GM23338 (cell line): Measurements from ENCODE around the gene FKBP1B. TPM values are rescaled to one million over a fixed set of nuclear protein-coding genes. Genes with fewer than 3 reads are reported as not detected.
"Not testable (repeated sequence)": the region's sequence is repeated elsewhere in the genome, so short reads cannot be mapped to it uniquely, and the experiment has no call there.

Source experiments
- ATAC-seq: fragments of 200-7000 bp; cut with Tn5 transposase; 3 replicates; pipeline ENCODE4 v1.9.1; 2020
- DNase-seq: peaks from one replicate; pipeline ENCODE4 v3.0.0-alpha.2; 2015; ENCODE audit warnings: low spot score
- H2AFZ ChIP-seq: fragments of 200-600 bp; sonication (generic); 2 replicates; pipeline ENCODE4 v1.8.0; 2016; ENCODE audit warnings: antibody characterized with exemption, mild to moderate bottlenecking, moderate library complexity
- H3F3A ChIP-seq: fragments of 200-600 bp; sonication (generic); replicated peaks from 2 replicates; pipeline ENCODE4 v1.8.0; 2017; ENCODE audit warnings: antibody characterized with exemption, mixed run types, low read depth
- H3K27ac ChIP-seq: fragments of 200-600 bp; sonication (generic); 2 replicates; pipeline ENCODE4 v1.6.1; 2016; ENCODE audit warnings: low read depth
- H3K27me3 ChIP-seq: fragments of 200-600 bp; sonication (generic); 2 replicates; pipeline ENCODE4 v1.8.0; 2016; ENCODE audit warnings: mild to moderate bottlenecking, mixed run types, moderate library complexity; ENCODE audit not compliant: insufficient read depth
- H3K36me3 ChIP-seq: fragments of 200-600 bp; sonication (generic); 2 replicates; pipeline ENCODE4 v1.8.0; 2016; ENCODE audit warnings: mild to moderate bottlenecking; ENCODE audit not compliant: insufficient read depth
- H3K4me1 ChIP-seq: fragments of 200-600 bp; sonication (generic); 2 replicates; pipeline ENCODE4 v1.8.0; 2016; ENCODE audit warnings: mild to moderate bottlenecking, moderate library complexity; ENCODE audit not compliant: insufficient read depth
- H3K4me2 ChIP-seq: fragments of 200-600 bp; sonication (generic); 2 replicates; pipeline ENCODE4 v1.7.1; 2017; ENCODE audit warnings: mixed run types
- H3K4me3 ChIP-seq: fragments of 200-600 bp; sonication (generic); 2 replicates; pipeline ENCODE4 v1.6.1; 2016; ENCODE audit warnings: mixed run types
- H3K79me2 ChIP-seq: fragments of 200-600 bp; sonication (generic); replicated peaks from 2 replicates; pipeline ENCODE4 v1.8.0; 2017; ENCODE audit warnings: mild to moderate bottlenecking; ENCODE audit not compliant: insufficient read depth
- H3K9me2 ChIP-seq: fragments of 200-600 bp; sonication (generic); 2 replicates; pipeline ENCODE4 v1.8.0; 2017; ENCODE audit not compliant: insufficient read depth
- H4K20me1 ChIP-seq: fragments of 200-600 bp; sonication (generic); replicated peaks from 2 replicates; pipeline ENCODE4 v1.8.0; 2017; ENCODE audit warnings: mild to moderate bottlenecking; ENCODE audit not compliant: insufficient read depth
- H3K27ac Mint-ChIP-seq: 2 replicates; pipeline ENCODE4 v1.8.0; 2020; ENCODE audit warnings: inconsistent platforms, mild to moderate bottlenecking, moderate library complexity, mixed read lengths
- H3K27me3 Mint-ChIP-seq: 3 replicates; pipeline ENCODE4 v1.8.0; 2022; ENCODE audit warnings: low read depth, mild to moderate bottlenecking, moderate library complexity, mixed read lengths, inconsistent platforms; ENCODE audit not compliant: insufficient read depth, poor library complexity
- H3K36me3 Mint-ChIP-seq: 3 replicates; pipeline ENCODE4 v1.8.0; 2021; ENCODE audit warnings: low read depth, mild to moderate bottlenecking, inconsistent platforms, moderate library complexity, mixed read lengths
- H3K4me1 Mint-ChIP-seq: 3 replicates; pipeline ENCODE4 v1.8.0; 2020; ENCODE audit warnings: mild to moderate bottlenecking, inconsistent platforms, mixed read lengths
- H3K4me3 Mint-ChIP-seq: 3 replicates; pipeline ENCODE4 v1.8.0; 2021; ENCODE audit warnings: moderate library complexity, mild to moderate bottlenecking, inconsistent platforms, mixed read lengths
- H3K9me3 Mint-ChIP-seq: 3 replicates; pipeline ENCODE4 v1.8.0; 2020; ENCODE audit warnings: moderate library complexity, mild to moderate bottlenecking, inconsistent platforms, mixed read lengths
- NANOG ChIP-seq: IDR thresholded peaks from 2 replicates; pipeline ENCODE4 v1.6.1; 2016; ENCODE audit warnings: antibody characterized with exemption, borderline replicate concordance
- STAT1 ChIP-seq: IDR thresholded peaks from one replicate; pipeline ENCODE4 v1.6.1; 2016; ENCODE audit warnings: antibody characterized with exemption; ENCODE audit not compliant: unreplicated experiment
- polyA plus RNA-seq: library from polyadenylated mRNA; unstranded; fragments of >200 nt; fragmentation: Nextera tagmentation; extraction: Ambion mirVana; gene quantifications from 2 replicates; pipeline ENCODE4 v1.2.1, GENCODE V29; 2016
- total RNA-seq: library from RNA; depleted of rRNA; stranded (reverse); fragments of >200 nt; shearing (Covaris generic); gene quantifications from 2 replicates; pipeline ENCODE4 v1.2.3, GENCODE V29; 2014
- TF ChIP-seq, protein P1 (sequence below): fragments of 250-450 bp; sonication (Bioruptor Pico); IDR thresholded peaks from 2 replicates; pipeline ENCODE4 v1.5.0; 2020; ENCODE audit warnings: mild to moderate bottlenecking, moderate library complexity
- TF ChIP-seq, protein P2 (sequence below): IDR thresholded peaks from one replicate; pipeline ENCODE4 v1.6.1; 2018; ENCODE audit warnings: antibody characterized with exemption; ENCODE audit not compliant: unreplicated experiment

The FKBP1B gene
- total and polyA plus RNA-seq, 2 experiments from 2014 or later, result 48.2 to 77.1 TPM

DNA sequence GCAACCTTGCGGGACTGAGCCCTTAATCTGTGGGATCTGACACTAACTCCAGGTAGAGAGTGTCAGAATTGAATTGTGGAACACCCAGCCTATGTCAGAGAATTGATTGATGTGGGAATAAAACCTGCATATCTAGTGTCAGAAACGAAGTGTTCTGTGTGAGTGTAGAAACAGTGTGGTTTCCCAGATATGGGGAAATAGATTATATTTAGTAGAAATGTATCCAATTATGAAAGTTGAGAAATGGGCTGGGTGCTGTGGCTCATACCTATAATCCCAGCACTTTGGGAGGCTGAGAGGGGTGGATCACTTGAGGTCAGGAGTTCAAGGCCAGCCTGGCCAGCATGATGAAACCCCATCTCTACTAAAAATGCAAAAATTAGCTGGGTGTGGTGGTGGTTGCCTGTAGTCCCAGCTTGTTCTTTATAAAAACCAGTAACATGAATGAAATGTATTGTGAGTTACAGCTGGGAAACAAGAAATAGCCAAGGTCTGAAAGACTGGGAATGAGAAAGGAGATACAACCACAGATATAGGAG lies 39.3 kb downstream of the FKBP1B start (continued):
- TF ChIP-seq, protein P1, sequence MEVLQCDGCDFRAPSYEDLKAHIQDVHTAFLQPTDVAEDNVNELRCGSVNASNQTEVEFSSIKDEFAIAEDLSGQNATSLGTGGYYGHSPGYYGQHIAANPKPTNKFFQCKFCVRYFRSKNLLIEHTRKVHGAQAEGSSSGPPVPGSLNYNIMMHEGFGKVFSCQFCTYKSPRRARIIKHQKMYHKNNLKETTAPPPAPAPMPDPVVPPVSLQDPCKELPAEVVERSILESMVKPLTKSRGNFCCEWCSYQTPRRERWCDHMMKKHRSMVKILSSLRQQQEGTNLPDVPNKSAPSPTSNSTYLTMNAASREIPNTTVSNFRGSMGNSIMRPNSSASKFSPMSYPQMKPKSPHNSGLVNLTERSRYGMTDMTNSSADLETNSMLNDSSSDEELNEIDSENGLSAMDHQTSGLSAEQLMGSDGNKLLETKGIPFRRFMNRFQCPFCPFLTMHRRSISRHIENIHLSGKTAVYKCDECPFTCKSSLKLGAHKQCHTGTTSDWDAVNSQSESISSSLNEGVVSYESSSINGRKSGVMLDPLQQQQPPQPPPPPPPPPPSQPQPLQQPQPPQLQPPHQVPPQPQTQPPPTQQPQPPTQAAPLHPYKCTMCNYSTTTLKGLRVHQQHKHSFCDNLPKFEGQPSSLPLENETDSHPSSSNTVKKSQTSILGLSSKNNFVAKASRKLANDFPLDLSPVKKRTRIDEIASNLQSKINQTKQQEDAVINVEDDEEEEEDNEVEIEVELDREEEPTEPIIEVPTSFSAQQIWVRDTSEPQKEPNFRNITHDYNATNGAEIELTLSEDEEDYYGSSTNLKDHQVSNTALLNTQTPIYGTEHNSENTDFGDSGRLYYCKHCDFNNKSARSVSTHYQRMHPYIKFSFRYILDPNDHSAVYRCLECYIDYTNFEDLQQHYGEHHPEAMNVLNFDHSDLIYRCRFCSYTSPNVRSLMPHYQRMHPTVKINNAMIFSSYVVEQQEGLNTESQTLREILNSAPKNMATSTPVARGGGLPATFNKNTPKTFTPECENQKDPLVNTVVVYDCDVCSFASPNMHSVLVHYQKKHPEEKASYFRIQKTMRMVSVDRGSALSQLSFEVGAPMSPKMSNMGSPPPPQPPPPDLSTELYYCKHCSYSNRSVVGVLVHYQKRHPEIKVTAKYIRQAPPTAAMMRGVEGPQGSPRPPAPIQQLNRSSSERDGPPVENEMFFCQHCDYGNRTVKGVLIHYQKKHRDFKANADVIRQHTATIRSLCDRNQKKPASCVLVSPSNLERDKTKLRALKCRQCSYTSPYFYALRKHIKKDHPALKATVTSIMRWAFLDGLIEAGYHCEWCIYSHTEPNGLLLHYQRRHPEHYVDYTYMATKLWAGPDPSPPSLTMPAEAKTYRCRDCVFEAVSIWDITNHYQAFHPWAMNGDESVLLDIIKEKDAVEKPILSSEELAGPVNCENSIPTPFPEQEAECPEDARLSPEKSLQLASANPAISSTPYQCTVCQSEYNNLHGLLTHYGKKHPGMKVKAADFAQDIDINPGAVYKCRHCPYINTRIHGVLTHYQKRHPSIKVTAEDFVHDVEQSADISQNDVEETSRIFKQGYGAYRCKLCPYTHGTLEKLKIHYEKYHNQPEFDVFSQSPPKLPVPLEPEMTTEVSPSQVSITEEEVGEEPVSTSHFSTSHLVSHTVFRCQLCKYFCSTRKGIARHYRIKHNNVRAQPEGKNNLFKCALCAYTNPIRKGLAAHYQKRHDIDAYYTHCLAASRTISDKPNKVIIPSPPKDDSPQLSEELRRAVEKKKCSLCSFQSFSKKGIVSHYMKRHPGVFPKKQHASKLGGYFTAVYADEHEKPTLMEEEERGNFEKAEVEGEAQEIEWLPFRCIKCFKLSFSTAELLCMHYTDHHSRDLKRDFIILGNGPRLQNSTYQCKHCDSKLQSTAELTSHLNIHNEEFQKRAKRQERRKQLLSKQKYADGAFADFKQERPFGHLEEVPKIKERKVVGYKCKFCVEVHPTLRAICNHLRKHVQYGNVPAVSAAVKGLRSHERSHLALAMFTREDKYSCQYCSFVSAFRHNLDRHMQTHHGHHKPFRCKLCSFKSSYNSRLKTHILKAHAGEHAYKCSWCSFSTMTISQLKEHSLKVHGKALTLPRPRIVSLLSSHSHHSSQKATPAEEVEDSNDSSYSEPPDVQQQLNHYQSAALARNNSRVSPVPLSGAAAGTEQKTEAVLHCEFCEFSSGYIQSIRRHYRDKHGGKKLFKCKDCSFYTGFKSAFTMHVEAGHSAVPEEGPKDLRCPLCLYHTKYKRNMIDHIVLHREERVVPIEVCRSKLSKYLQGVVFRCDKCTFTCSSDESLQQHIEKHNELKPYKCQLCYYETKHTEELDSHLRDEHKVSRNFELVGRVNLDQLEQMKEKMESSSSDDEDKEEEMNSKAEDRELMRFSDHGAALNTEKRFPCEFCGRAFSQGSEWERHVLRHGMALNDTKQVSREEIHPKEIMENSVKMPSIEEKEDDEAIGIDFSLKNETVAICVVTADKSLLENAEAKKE (CRISPR knock-in tag), result no peak
- TF ChIP-seq NANOG (no peak), STAT1 (no peak)
- TF ChIP-seq, protein P2, sequence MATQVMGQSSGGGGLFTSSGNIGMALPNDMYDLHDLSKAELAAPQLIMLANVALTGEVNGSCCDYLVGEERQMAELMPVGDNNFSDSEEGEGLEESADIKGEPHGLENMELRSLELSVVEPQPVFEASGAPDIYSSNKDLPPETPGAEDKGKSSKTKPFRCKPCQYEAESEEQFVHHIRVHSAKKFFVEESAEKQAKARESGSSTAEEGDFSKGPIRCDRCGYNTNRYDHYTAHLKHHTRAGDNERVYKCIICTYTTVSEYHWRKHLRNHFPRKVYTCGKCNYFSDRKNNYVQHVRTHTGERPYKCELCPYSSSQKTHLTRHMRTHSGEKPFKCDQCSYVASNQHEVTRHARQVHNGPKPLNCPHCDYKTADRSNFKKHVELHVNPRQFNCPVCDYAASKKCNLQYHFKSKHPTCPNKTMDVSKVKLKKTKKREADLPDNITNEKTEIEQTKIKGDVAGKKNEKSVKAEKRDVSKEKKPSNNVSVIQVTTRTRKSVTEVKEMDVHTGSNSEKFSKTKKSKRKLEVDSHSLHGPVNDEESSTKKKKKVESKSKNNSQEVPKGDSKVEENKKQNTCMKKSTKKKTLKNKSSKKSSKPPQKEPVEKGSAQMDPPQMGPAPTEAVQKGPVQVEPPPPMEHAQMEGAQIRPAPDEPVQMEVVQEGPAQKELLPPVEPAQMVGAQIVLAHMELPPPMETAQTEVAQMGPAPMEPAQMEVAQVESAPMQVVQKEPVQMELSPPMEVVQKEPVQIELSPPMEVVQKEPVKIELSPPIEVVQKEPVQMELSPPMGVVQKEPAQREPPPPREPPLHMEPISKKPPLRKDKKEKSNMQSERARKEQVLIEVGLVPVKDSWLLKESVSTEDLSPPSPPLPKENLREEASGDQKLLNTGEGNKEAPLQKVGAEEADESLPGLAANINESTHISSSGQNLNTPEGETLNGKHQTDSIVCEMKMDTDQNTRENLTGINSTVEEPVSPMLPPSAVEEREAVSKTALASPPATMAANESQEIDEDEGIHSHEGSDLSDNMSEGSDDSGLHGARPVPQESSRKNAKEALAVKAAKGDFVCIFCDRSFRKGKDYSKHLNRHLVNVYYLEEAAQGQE, result no peak

DNA sequence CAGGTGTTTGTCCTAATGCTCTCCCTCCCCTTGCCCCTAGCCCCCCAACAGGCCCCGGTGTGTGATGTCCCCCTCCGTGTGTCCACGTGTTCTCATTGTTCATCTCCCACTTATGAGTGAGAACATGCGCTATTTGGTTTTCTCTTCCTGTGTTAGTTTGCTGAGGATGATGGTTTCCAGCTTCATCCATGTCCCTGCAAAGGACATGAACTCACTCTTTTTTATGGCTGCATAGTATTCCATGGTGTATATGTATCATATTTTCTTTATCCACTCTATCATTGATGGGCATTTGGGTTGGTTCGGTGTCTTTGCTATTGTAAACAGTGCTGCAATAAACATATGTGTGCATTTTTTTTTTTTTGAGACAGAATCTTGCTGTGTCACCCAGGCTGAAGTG lies 43.7 kb downstream of the FKBP1B start:
- DNase-seq, H3F3A ChIP-seq, H3K4me2 ChIP-seq, H3K4me1 Mint-ChIP-seq, H3K4me3 ChIP-seq, H3K36me3 ChIP-seq, H3K36me3 Mint-ChIP-seq, H4K20me1 ChIP-seq, H3K27me3 Mint-ChIP-seq, ATAC-seq, H3K79me2 ChIP-seq, H2AFZ ChIP-seq, H3K27ac ChIP-seq, H3K27me3 ChIP-seq, H3K27ac Mint-ChIP-seq, H3K4me1 ChIP-seq, H3K4me3 Mint-ChIP-seq, H3K9me2 ChIP-seq, H3K9me3 Mint-ChIP-seq: not testable (repeated sequence)

DNA sequence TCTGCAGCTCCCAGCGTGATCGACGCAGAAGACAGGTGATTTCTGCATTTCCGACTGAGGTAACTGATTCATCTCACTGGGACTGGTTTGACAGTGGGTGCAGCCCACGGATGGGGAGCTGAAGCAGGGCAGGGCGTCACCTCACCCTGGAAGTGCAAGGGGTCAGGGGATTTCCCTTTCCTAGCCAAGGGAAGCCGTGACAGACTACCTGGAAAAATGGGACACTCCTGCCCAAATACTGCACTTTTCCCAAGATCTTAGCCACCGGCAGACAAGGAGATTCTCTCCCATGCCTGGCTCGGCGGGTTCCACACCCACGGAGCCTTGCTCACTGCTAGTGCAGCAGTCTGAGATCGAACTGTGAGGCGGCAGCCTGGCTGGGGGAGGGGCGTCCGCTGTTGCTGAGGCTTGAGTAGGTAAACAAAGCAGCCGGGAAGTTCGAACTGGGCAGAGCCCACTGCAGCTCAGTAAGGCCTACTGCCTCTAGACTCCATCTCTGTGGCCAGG lies 45.7 kb downstream of the FKBP1B start:
- H3F3A ChIP-seq, H3K36me3 Mint-ChIP-seq, H3K4me1 Mint-ChIP-seq, H3K79me2 ChIP-seq, H3K27me3 ChIP-seq, H4K20me1 ChIP-seq, H3K27me3 Mint-ChIP-seq, H3K36me3 ChIP-seq, ATAC-seq, H3K9me2 ChIP-seq, H3K27ac ChIP-seq, H3K27ac Mint-ChIP-seq, H3K4me1 ChIP-seq: not testable (repeated sequence)
- Histone ChIP-seq H3K4me2 (peak overlapping the region; percentile 73), H2AFZ (peak overlapping the region; percentile 94), H3K4me3 (peak overlapping the region; percentile 46; the same call in 1 of the 2 replicates)
- DNase-seq, result peak; percentile 42
- Mint-ChIP-seq H3K9me3 (peaks cover 11% of the 10 kb centered on the region; the same call in 1 of the 3 replicates), H3K4me3 (peak overlapping the region; percentile 37; the same call in 2 of the 3 replicates)

DNA sequence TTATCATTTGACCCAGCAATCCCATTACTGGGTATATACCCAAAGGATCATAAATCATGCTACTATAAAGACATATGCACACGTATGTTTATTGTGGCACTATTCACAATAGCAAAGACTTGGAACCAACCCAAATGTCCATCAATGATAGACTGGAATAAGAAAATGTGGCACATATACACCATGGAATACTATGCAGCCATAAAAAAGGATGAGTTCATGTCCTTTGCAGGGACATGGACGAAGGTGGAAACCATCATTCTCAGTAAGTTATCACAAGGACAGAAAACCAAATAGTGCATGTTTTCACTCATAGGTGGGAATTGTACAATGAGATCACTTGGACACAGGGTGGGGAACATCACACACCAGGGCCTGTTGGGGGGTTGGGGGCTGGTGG lies 51.2 kb downstream of the FKBP1B start:
- H3K4me3 Mint-ChIP-seq, H3K36me3 Mint-ChIP-seq, H3F3A ChIP-seq, H3K4me1 ChIP-seq, H3K4me2 ChIP-seq, ATAC-seq, H3K27ac Mint-ChIP-seq, H3K79me2 ChIP-seq, H3K27me3 Mint-ChIP-seq, H3K27me3 ChIP-seq, H3K4me3 ChIP-seq, H3K27ac ChIP-seq, H3K9me2 ChIP-seq, H2AFZ ChIP-seq, H3K9me3 Mint-ChIP-seq, H4K20me1 ChIP-seq, DNase-seq, H3K4me1 Mint-ChIP-seq, H3K36me3 ChIP-seq: not testable (repeated sequence)
